Uterus (tissue), 4 donors: Measurements from ENCODE around the gene DSE. TPM values are rescaled to one million over a fixed set of nuclear protein-coding genes. Genes with fewer than 3 reads are reported as not detected.

Experiments used
- DNase-seq, 2 donors: peaks; one replicate each; pipeline ENCODE4 v3.0.0-alpha.2; 2019 to 2020
- H3K27ac ChIP-seq, 2 donors: fragments of 200-600 bp; sonication (generic); 1 replicate in 1 of 2; 2 replicates in 1 of 2; pipeline ENCODE4 v1.5.1; 2016 to 2018
- H3K27me3 ChIP-seq, 2 donors: fragments of 200-600 bp; sonication (generic); one replicate each; pipeline ENCODE4 v1.5.1; 2018 to 2019; ENCODE audit warnings: control low read depth in 1 of 2
- H3K36me3 ChIP-seq, 2 donors: fragments of 200-600 bp; sonication (generic); one replicate each; pipeline ENCODE4 v1.5.1; 2019; ENCODE audit warnings: control low read depth in 1 of 2
- H3K4me1 ChIP-seq, 2 donors: fragments of 200-600 bp; sonication (generic); one replicate each; pipeline ENCODE4 v1.5.1; 2018 to 2019; ENCODE audit warnings: control low read depth in 1 of 2
- H3K4me3 ChIP-seq, 2 donors: fragments of 200-600 bp; sonication (generic); 1 replicate in 1 of 2; 2 replicates in 1 of 2; pipeline ENCODE4 v1.5.1; 2018 to 2019; ENCODE audit warnings: mild to moderate bottlenecking in 1 of 2
- H3K9me3 ChIP-seq, 2 donors: fragments of 200-600 bp; sonication (generic); one replicate each; pipeline ENCODE4 v1.5.1; 2019; ENCODE audit warnings: control low read depth in 1 of 2
- CTCF ChIP-seq, 4 experiments: fragments of 200-600 bp in 2 of 4; fragments of 450-650 bp in 2 of 4; sonication (generic) in 2 of 4; IDR thresholded peaks; one replicate each; pipeline ENCODE4 v1.5.1; 2016 to 2019; ENCODE audit warnings: antibody characterized with exemption in 4 of 4, mild to moderate bottlenecking in 2 of 4, moderate library complexity in 1 of 4
- POLR2A ChIP-seq, 2 donors: fragments of 450-650 bp; IDR thresholded peaks; one replicate each; pipeline ENCODE4 v1.6.1; 2016; ENCODE audit warnings: antibody characterized with exemption in 2 of 2, mild to moderate bottlenecking in 1 of 2, moderate library complexity in 1 of 2
- intact Hi-C: fragments of 100-400 bp; cut with DNase I; formaldehyde crosslinking; loops from one replicate; pipeline ENCODE4 v1.15.1; 2023; ENCODE audit warnings: low total_unique reads
- total RNA-seq, 4 donors: library from RNA; depleted of rRNA in 3 of 4; stranded (reverse); fragments of >200 nt in 3 of 4; gene quantifications; one replicate each; pipeline versions ENCODE4 v1.1.0 to v1.2.4, GENCODE V29; 2014 to 2023
- donor health status: DM: yes; HTN: yes; CAD: no.

DSE gene
- total RNA-seq, 4 donors from 2014 or later: 21.3 to 84.0 (median 42.3) TPM

DNA sequence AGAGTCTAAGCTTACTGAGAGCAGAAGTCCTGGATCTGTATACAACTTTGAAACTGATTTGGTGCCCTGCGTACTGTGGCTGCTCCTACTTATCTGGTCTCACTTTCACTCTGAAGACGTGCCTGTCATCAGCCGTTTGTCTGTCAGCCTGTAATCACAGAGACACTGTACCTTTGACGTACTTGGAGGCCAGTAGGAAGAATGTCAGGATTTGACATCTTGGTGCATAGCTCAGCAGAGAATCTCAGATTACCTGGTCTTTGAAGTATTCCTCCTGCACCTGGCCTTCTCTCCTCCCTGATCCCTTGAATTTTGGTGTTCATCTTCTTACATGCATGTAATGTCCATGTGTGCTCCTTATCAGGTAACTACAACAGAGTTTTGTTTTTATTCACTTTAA, 37.7 kb downstream of the DSE start:
- Histone ChIP-seq H3K36me3 (no peaks in the 10 kb centered on the region), H3K4me3 (no peak overlapping the region), H3K4me1 (peaks cover 0 to 19% of the 10 kb centered on the region in 2 donors), H3K27me3 (no peaks in the 10 kb centered on the region), H3K27ac (no peak overlapping the region), H3K9me3 (no peaks in the 10 kb centered on the region)
- DNase-seq: no peak
- no peak for TF ChIP-seq CTCF (IDR thresholded peaks at IDR 0.05)
- TF ChIP-seq POLR2A (IDR thresholded peaks at IDR 0.05): no peak
- intact Hi-C loops: no loop called here

- H3K4me1 ChIP-seq: peaks cover 0 to 19% of the 10 kb centered on the region in 2 donors
- H3K4me3 ChIP-seq: no peak overlapping the region
- no peaks in the 10 kb centered on the region for H3K36me3 ChIP-seq
- intact Hi-C loops: no loop called here
- no peaks in the 10 kb centered on the region for H3K27me3 ChIP-seq
- no peak for DNase-seq
- H3K27ac ChIP-seq: no peak overlapping the region
- no peak for TF ChIP-seq CTCF (IDR thresholded peaks at IDR 0.05)
- TF ChIP-seq POLR2A (IDR thresholded peaks at IDR 0.05): no peak
- no peaks in the 10 kb centered on the region for H3K9me3 ChIP-seq
Measured at GRCh38 chr6:116409756-116410155, 39.0 kb downstream of the DSE start.

DNA sequence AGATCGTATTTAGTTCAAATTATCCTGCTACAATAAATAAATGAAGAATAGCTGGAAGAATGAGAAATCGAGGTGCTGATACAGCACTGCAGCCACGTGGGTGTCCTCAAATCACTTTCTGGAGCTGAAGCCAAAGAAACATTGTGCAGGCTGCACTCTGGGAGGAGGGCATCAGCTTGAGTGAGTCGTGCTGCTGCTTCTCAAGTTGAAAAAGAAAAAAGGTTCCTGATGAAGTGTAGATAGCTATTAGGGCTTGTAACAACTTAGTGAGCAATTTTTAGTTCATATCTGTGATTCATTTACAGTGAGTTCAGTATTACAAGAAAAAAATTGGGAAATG, 40.5 kb downstream of the DSE start:
- DNase-seq: no peak
- Histone ChIP-seq H3K9me3 (no peaks in the 10 kb centered on the region), H3K4me3 (no peak overlapping the region), H3K4me1 (peaks cover 0 to 8% of the 10 kb centered on the region in 2 donors), H3K36me3 (no peaks in the 10 kb centered on the region), H3K27me3 (no peaks in the 10 kb centered on the region), H3K27ac (no peak overlapping the region)
- intact Hi-C loops: no loop called here
- no peak for TF ChIP-seq CTCF (IDR thresholded peaks at IDR 0.05)
- TF ChIP-seq POLR2A (IDR thresholded peaks at IDR 0.05): no peak

DNA sequence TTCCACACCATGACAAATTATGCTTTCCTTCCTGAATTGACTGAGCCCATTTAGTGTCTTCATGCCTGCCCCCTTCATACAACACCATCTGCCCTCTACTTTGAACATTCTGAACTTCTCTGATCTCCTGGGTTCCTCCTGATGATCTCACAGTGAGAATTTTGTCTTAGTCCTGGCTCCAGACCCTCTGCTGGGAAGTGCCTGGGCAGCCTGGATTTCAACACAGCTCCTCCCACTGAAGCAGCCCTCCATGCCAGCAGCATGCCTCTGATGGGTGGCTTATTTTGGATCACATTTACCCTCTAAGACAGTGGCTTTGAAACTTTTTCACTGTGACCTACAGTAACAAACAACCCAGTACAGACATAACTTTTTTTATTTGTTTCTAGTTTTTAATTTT, 41.5 kb downstream of the DSE start:
- no peaks in the 10 kb centered on the region for H3K36me3 ChIP-seq
- H3K27ac ChIP-seq: no peak overlapping the region
- peaks cover 0 to 5% of the 10 kb centered on the region in 2 donors for H3K4me1 ChIP-seq
- H3K27me3 ChIP-seq: no peaks in the 10 kb centered on the region
- intact Hi-C loops: no loop called here
- no peaks in the 10 kb centered on the region for H3K9me3 ChIP-seq
- H3K4me3 ChIP-seq: no peak overlapping the region
- DNase-seq: no peak
- TF ChIP-seq POLR2A (IDR thresholded peaks at IDR 0.05): no peak
- no peak for TF ChIP-seq CTCF (IDR thresholded peaks at IDR 0.05)

DNA sequence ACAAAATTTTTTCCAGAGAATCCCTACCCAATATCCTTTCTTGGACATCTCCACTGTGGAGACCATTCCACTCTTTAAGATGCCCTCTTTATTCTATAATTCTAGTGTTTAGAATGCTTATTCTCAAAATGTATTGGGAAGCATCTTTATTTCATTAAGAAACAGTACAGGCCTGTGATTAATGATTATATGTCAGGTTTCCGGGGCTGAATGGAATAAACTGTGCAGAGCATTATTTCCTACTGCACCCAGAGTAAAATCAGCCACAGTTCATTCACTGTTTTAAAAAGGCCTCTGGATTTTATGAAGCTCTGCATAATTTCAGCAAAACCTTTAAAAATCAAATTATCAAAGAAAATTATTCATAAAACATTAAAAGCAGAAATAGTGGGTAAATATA, 42.6 kb downstream of the DSE start:
- peaks cover 0 to 5% of the 10 kb centered on the region in 2 donors for H3K4me1 ChIP-seq
- TF ChIP-seq POLR2A (IDR thresholded peaks at IDR 0.05): no peak
- TF ChIP-seq CTCF (IDR thresholded peaks at IDR 0.05): no peak
- intact Hi-C loops: no loop called here
- no peak overlapping the region for H3K27ac ChIP-seq
- DNase-seq: no peak
- H3K4me3 ChIP-seq: no peak overlapping the region
- no peaks in the 10 kb centered on the region for H3K36me3 ChIP-seq
- H3K9me3 ChIP-seq: no peaks in the 10 kb centered on the region
- H3K27me3 ChIP-seq: no peaks in the 10 kb centered on the region
